ENCODE results near the gene SPOCK1. TPM values are rescaled to one million over a fixed set of nuclear protein-coding genes. Genes with fewer than 3 reads are reported as not detected.

The SPOCK1 gene
- total and polyA plus RNA-seq, 2 experiments from 2014 or later = 8.2 to 10.5 TPM

DNA sequence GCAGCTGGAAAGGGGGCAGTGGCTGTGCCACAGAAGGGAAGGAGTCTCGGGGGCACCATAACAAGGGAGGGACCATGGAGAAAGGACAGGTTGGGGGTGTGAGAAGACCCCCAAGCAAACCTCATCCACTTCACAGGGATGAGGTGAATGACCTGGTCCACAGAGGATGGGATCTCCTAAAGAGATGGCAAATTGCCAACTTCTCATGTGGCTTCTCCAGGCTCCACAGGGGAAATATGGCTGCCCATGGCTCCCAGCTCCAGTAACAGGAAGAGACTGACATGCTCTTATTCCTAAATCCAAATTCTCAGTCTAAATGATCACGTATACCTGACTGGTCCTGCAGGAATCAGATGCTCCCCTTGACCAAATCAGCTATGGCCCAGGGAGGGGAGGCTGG lies 340.4 kb downstream of the SPOCK1 start (continued):
- TF ChIP-seq JUNB (IDR thresholded peaks at IDR 0.05; ENCODE audit: unreplicated experiment) = no peak
- TF ChIP-seq, protein P1, sequence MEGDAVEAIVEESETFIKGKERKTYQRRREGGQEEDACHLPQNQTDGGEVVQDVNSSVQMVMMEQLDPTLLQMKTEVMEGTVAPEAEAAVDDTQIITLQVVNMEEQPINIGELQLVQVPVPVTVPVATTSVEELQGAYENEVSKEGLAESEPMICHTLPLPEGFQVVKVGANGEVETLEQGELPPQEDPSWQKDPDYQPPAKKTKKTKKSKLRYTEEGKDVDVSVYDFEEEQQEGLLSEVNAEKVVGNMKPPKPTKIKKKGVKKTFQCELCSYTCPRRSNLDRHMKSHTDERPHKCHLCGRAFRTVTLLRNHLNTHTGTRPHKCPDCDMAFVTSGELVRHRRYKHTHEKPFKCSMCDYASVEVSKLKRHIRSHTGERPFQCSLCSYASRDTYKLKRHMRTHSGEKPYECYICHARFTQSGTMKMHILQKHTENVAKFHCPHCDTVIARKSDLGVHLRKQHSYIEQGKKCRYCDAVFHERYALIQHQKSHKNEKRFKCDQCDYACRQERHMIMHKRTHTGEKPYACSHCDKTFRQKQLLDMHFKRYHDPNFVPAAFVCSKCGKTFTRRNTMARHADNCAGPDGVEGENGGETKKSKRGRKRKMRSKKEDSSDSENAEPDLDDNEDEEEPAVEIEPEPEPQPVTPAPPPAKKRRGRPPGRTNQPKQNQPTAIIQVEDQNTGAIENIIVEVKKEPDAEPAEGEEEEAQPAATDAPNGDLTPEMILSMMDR (conservative IDR thresholded peaks at IDR 0.05; ENCODE audit: low read depth in 2 of 2) = no peak
- TF ChIP-seq, protein P2, sequence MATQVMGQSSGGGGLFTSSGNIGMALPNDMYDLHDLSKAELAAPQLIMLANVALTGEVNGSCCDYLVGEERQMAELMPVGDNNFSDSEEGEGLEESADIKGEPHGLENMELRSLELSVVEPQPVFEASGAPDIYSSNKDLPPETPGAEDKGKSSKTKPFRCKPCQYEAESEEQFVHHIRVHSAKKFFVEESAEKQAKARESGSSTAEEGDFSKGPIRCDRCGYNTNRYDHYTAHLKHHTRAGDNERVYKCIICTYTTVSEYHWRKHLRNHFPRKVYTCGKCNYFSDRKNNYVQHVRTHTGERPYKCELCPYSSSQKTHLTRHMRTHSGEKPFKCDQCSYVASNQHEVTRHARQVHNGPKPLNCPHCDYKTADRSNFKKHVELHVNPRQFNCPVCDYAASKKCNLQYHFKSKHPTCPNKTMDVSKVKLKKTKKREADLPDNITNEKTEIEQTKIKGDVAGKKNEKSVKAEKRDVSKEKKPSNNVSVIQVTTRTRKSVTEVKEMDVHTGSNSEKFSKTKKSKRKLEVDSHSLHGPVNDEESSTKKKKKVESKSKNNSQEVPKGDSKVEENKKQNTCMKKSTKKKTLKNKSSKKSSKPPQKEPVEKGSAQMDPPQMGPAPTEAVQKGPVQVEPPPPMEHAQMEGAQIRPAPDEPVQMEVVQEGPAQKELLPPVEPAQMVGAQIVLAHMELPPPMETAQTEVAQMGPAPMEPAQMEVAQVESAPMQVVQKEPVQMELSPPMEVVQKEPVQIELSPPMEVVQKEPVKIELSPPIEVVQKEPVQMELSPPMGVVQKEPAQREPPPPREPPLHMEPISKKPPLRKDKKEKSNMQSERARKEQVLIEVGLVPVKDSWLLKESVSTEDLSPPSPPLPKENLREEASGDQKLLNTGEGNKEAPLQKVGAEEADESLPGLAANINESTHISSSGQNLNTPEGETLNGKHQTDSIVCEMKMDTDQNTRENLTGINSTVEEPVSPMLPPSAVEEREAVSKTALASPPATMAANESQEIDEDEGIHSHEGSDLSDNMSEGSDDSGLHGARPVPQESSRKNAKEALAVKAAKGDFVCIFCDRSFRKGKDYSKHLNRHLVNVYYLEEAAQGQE (IDR thresholded peaks at IDR 0.05; ENCODE audit: unreplicated experiment) = no peak

- Mint-ChIP-seq H3K9me3 (no peaks in the 10 kb centered on the region), H3K4me1 (peaks cover 3% of the 10 kb centered on the region), H3K27ac (no peak overlapping the region), H3K4me3 (no peak overlapping the region), H3K36me3 (ENCODE audit: low read depth) (no peaks in the 10 kb centered on the region), H3K27me3 (ENCODE audit: insufficient read depth, low read depth, poor library complexity) (peaks cover 2% of the 10 kb centered on the region)
- Histone ChIP-seq H4K20me1 (replicated peaks; ENCODE audit: insufficient read depth) (no peaks in the 10 kb centered on the region), H3K4me3 (no peak overlapping the region), H2AFZ (no peak overlapping the region), H3F3A (replicated peaks; ENCODE audit: low read depth) (no peaks in the 10 kb centered on the region), H3K27ac (ENCODE audit: low read depth) (no peak overlapping the region), H3K79me2 (replicated peaks; ENCODE audit: insufficient read depth) (no peaks in the 10 kb centered on the region), H3K27me3 (ENCODE audit: insufficient read depth) (no peaks in the 10 kb centered on the region), H3K4me2 (no peak overlapping the region), H3K36me3 (ENCODE audit: insufficient read depth) (no peaks in the 10 kb centered on the region), H3K4me1 (ENCODE audit: insufficient read depth) (no peaks in the 10 kb centered on the region), H3K9me2 (ENCODE audit: insufficient read depth) (0 out of 2 replicates have a peak, but pooled peaks cover 3% of the 10 kb centered on the region)
- DNase-seq (ENCODE audit: low spot score) = no peak
- no peak for ATAC-seq
- TF ChIP-seq, protein P1 (conservative IDR thresholded peaks at IDR 0.05; ENCODE audit: low read depth in 2 of 2) = no peak
- no peak for TF ChIP-seq NANOG (IDR thresholded peaks at IDR 0.05; ENCODE audit: borderline replicate concordance)
- no peak for TF ChIP-seq CREB1 (CRISPR knock-in tag; IDR thresholded peaks at IDR 0.05; ENCODE audit: low read depth)
- TF ChIP-seq ZNF331 (CRISPR knock-in tag; IDR thresholded peaks at IDR 0.05; ENCODE audit: low read depth) = no peak
- TF ChIP-seq ZNF114 (CRISPR knock-in tag; IDR thresholded peaks at IDR 0.05) = no peak
- TF ChIP-seq, protein P3, sequence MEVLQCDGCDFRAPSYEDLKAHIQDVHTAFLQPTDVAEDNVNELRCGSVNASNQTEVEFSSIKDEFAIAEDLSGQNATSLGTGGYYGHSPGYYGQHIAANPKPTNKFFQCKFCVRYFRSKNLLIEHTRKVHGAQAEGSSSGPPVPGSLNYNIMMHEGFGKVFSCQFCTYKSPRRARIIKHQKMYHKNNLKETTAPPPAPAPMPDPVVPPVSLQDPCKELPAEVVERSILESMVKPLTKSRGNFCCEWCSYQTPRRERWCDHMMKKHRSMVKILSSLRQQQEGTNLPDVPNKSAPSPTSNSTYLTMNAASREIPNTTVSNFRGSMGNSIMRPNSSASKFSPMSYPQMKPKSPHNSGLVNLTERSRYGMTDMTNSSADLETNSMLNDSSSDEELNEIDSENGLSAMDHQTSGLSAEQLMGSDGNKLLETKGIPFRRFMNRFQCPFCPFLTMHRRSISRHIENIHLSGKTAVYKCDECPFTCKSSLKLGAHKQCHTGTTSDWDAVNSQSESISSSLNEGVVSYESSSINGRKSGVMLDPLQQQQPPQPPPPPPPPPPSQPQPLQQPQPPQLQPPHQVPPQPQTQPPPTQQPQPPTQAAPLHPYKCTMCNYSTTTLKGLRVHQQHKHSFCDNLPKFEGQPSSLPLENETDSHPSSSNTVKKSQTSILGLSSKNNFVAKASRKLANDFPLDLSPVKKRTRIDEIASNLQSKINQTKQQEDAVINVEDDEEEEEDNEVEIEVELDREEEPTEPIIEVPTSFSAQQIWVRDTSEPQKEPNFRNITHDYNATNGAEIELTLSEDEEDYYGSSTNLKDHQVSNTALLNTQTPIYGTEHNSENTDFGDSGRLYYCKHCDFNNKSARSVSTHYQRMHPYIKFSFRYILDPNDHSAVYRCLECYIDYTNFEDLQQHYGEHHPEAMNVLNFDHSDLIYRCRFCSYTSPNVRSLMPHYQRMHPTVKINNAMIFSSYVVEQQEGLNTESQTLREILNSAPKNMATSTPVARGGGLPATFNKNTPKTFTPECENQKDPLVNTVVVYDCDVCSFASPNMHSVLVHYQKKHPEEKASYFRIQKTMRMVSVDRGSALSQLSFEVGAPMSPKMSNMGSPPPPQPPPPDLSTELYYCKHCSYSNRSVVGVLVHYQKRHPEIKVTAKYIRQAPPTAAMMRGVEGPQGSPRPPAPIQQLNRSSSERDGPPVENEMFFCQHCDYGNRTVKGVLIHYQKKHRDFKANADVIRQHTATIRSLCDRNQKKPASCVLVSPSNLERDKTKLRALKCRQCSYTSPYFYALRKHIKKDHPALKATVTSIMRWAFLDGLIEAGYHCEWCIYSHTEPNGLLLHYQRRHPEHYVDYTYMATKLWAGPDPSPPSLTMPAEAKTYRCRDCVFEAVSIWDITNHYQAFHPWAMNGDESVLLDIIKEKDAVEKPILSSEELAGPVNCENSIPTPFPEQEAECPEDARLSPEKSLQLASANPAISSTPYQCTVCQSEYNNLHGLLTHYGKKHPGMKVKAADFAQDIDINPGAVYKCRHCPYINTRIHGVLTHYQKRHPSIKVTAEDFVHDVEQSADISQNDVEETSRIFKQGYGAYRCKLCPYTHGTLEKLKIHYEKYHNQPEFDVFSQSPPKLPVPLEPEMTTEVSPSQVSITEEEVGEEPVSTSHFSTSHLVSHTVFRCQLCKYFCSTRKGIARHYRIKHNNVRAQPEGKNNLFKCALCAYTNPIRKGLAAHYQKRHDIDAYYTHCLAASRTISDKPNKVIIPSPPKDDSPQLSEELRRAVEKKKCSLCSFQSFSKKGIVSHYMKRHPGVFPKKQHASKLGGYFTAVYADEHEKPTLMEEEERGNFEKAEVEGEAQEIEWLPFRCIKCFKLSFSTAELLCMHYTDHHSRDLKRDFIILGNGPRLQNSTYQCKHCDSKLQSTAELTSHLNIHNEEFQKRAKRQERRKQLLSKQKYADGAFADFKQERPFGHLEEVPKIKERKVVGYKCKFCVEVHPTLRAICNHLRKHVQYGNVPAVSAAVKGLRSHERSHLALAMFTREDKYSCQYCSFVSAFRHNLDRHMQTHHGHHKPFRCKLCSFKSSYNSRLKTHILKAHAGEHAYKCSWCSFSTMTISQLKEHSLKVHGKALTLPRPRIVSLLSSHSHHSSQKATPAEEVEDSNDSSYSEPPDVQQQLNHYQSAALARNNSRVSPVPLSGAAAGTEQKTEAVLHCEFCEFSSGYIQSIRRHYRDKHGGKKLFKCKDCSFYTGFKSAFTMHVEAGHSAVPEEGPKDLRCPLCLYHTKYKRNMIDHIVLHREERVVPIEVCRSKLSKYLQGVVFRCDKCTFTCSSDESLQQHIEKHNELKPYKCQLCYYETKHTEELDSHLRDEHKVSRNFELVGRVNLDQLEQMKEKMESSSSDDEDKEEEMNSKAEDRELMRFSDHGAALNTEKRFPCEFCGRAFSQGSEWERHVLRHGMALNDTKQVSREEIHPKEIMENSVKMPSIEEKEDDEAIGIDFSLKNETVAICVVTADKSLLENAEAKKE (CRISPR knock-in tag; IDR thresholded peaks at IDR 0.05) = no peak
- TF ChIP-seq ETS1 (IDR thresholded peaks at IDR 0.05) = no peak
- no peak for TF ChIP-seq JUNB (IDR thresholded peaks at IDR 0.05; ENCODE audit: unreplicated experiment)
- TF ChIP-seq STAT1 (IDR thresholded peaks at IDR 0.05; ENCODE audit: unreplicated experiment) = no peak
Observed at GRCh38 chr5:137156180-137156579, 342.9 kb downstream of the SPOCK1 start.

Data from GM23338 (cell line).